Measurements from ENCODE around the gene KLHDC8A. TPM values are rescaled to one million over a fixed set of nuclear protein-coding genes. Genes with fewer than 3 reads are reported as not detected.

KLHDC8A gene
- total and polyA plus RNA-seq, 2 donors (not counting 1 experiment from before 2014, with no cell fraction given) = not detected

GRCh38 chr1:205379056-205379455 lies 22.3 kb upstream of the KLHDC8A start:
- H3K4me3 ChIP-seq (replicated peaks in 1 of 4; ENCODE audit: control extremely low read depth in 1 of 4, insufficient read depth in 1 of 4, low read depth in 3 of 4, low read length in 4 of 4) = no peak overlapping the region
- H2AFZ ChIP-seq (ENCODE audit: low read length) = no peak overlapping the region
- peaks cover 2% of the 10 kb centered on the region for H3K4me1 ChIP-seq (ENCODE audit: control insufficient read depth, extremely low read depth, insufficient read depth, low read length)
- TF ChIP-seq EZH2 (IDR thresholded peaks at IDR 0.05; ENCODE audit: low read length, missing control alignments) (no peak), CTCF (conservative IDR thresholded peaks at IDR 0.05 in 1 of 2, IDR thresholded peaks at IDR 0.05 in 1 of 2; ENCODE audit: low read depth in 1 of 2, low read length in 2 of 2) (no peak)
- no peak overlapping the region for H3K9ac ChIP-seq (ENCODE audit: insufficient read depth, low read length)
- H3K79me2 ChIP-seq (ENCODE audit: control insufficient read depth, insufficient read depth, low read length) = no peaks in the 10 kb centered on the region
- H3K4me2 ChIP-seq (ENCODE audit: extremely low read depth, insufficient read depth, low read length) = no peak overlapping the region
- peaks cover 7% of the 10 kb centered on the region for H3K27me3 ChIP-seq (ENCODE audit: control insufficient read depth, insufficient read depth, low read length)
- no peaks in the 10 kb centered on the region for H3K36me3 ChIP-seq (ENCODE audit: control insufficient read depth, insufficient read depth, low read length)
- no peak for DNase-seq (ENCODE audit: low read depth in 2 of 2)
- H3K27ac ChIP-seq (ENCODE audit: insufficient read depth, low read length) = no peak overlapping the region
- H4K20me1 ChIP-seq (ENCODE audit: control insufficient read depth, extremely low read depth, insufficient read depth, low read length) = no peaks in the 10 kb centered on the region
- H3K9me3 ChIP-seq (ENCODE audit: control insufficient read depth, insufficient read depth, low read depth, low read length) = no peaks in the 10 kb centered on the region

- no peak for DNase-seq (ENCODE audit: low read depth in 2 of 2)
- Histone ChIP-seq H3K27ac (ENCODE audit: insufficient read depth, low read length) (no peak overlapping the region), H3K9me3 (ENCODE audit: control insufficient read depth, insufficient read depth, low read depth, low read length) (no peaks in the 10 kb centered on the region), H3K4me3 (replicated peaks in 1 of 4; ENCODE audit: control extremely low read depth in 1 of 4, insufficient read depth in 1 of 4, low read depth in 3 of 4, low read length in 4 of 4) (no peak overlapping the region), H4K20me1 (ENCODE audit: control insufficient read depth, extremely low read depth, insufficient read depth, low read length) (no peaks in the 10 kb centered on the region), H3K4me1 (ENCODE audit: control insufficient read depth, extremely low read depth, insufficient read depth, low read length) (peaks cover 8% of the 10 kb centered on the region), H3K4me2 (ENCODE audit: extremely low read depth, insufficient read depth, low read length) (no peak overlapping the region), H2AFZ (ENCODE audit: low read length) (no peak overlapping the region), H3K9ac (ENCODE audit: insufficient read depth, low read length) (no peak overlapping the region), H3K36me3 (ENCODE audit: control insufficient read depth, insufficient read depth, low read length) (no peaks in the 10 kb centered on the region), H3K27me3 (ENCODE audit: control insufficient read depth, insufficient read depth, low read length) (peaks cover 7% of the 10 kb centered on the region), H3K79me2 (ENCODE audit: control insufficient read depth, insufficient read depth, low read length) (no peaks in the 10 kb centered on the region)
- TF ChIP-seq CTCF (conservative IDR thresholded peaks at IDR 0.05 in 1 of 2, IDR thresholded peaks at IDR 0.05 in 1 of 2; ENCODE audit: low read depth in 1 of 2, low read length in 2 of 2) = no peak
- TF ChIP-seq EZH2 (IDR thresholded peaks at IDR 0.05; ENCODE audit: low read length, missing control alignments) = no peak
Observed at GRCh38 chr1:205377355-205377754, 20.6 kb upstream of the KLHDC8A start.

- Histone ChIP-seq H3K4me2 (ENCODE audit: extremely low read depth, insufficient read depth, low read length) (no peak overlapping the region), H3K79me2 (ENCODE audit: control insufficient read depth, insufficient read depth, low read length) (no peaks in the 10 kb centered on the region), H3K36me3 (ENCODE audit: control insufficient read depth, insufficient read depth, low read length) (no peaks in the 10 kb centered on the region), H3K4me1 (ENCODE audit: control insufficient read depth, extremely low read depth, insufficient read depth, low read length) (peaks cover 8% of the 10 kb centered on the region), H4K20me1 (ENCODE audit: control insufficient read depth, extremely low read depth, insufficient read depth, low read length) (no peaks in the 10 kb centered on the region), H3K27ac (ENCODE audit: insufficient read depth, low read length) (no peak overlapping the region), H3K9ac (ENCODE audit: insufficient read depth, low read length) (no peak overlapping the region), H3K9me3 (ENCODE audit: control insufficient read depth, insufficient read depth, low read depth, low read length) (no peaks in the 10 kb centered on the region), H3K4me3 (replicated peaks in 1 of 4; ENCODE audit: control extremely low read depth in 1 of 4, insufficient read depth in 1 of 4, low read depth in 3 of 4, low read length in 4 of 4) (no peak overlapping the region), H3K27me3 (ENCODE audit: control insufficient read depth, insufficient read depth, low read length) (peaks cover 7% of the 10 kb centered on the region), H2AFZ (ENCODE audit: low read length) (no peak overlapping the region)
- TF ChIP-seq CTCF (conservative IDR thresholded peaks at IDR 0.05 in 1 of 2, IDR thresholded peaks at IDR 0.05 in 1 of 2; ENCODE audit: low read depth in 1 of 2, low read length in 2 of 2) (no peak), EZH2 (IDR thresholded peaks at IDR 0.05; ENCODE audit: low read length, missing control alignments) (no peak)
- peak in 1 of 2 donors; percentile 36 for DNase-seq (ENCODE audit: low read depth in 2 of 2)
Observed at GRCh38 chr1:205376739-205377138, 20.0 kb upstream of the KLHDC8A start.
